Stimulated activated CD8-positive, alpha-beta memory T cell treated with anti-CD3 and anti-CD28 coated beads, Interleukin-2, amount 100 ng/mL, for 48 hours (primary cell): ENCODE measurements around the gene SMTNL2.

Source experiments
- DNase-seq, 2 donors: peaks; one replicate each; pipeline ENCODE4 v3.0.0-alpha.2; 2020; ENCODE audit warnings: low read depth in 2 of 2

Gene SMTNL2

GRCh38 chr17:4584101-4584916, at the start of gene SMTNL2:
TSS of gene SMTNL2 (plus strand) at chr17:4584529. CDS start at chr17:4584606, 77 bp downstream.
- no peak for DNase-seq

GRCh38 chr17:4534928-4535666, 49.2 kb upstream of the SMTNL2 start:
- no peak for DNase-seq

DNA sequence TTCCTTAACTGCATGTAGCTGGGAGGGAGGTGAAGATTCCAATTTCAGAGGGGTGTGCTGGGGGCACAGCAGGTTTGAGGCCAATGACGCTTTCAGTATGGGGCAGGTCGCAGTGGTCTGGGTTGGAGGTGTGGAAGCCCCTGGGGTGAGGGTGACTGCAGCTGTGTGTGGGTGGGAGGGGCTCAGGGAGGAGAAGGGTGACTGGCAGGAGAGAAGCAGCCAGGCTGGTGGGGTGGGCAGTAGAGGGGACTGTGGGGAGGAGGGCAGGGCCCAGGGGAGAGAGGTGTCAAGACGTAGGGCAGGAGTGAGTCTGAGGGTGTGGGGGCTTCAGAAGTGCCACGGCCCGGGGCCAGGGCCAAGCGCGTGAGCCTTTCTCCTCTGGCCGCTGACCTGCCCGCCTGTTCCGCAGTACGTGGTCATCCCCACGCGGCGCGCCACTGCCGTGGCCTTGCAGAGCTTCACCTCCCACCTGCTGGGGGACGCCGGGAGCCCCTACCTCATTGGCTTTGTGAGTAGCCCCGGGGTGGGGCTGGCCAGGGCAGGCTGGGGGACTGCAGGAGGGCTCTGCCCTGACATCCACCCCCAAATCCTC, 48.6 kb upstream of the SMTNL2 start:
- no peak for DNase-seq

DNA sequence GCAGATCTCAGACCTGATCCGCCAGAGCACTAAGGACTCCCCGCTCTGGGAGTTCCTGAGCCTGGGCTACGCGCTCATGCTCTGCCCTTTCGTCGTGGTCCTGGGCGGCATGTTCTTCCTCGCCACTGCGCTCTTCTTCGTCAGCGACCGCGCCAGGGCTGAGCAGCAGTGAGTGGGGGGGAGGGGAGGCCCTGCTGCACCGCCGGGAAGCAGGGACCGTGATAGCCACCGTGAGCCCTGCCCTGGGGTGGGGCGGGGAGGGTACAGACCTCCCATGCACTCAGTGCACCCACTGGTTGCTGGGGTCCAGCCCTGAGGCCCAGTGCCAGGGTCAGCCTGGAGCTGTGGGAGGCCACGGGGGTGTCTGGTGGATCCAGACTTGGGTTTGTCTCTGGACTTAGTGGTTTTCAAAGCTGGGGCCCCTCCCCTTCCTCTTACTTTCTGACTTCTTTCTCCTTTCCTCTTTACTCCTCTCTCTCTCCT, 48.0 kb upstream of the SMTNL2 start:
- DNase-seq, result no peak

GRCh38 chr17:4536742-4537411, 47.5 kb upstream of the SMTNL2 start:
- DNase-seq, result no peak

DNA sequence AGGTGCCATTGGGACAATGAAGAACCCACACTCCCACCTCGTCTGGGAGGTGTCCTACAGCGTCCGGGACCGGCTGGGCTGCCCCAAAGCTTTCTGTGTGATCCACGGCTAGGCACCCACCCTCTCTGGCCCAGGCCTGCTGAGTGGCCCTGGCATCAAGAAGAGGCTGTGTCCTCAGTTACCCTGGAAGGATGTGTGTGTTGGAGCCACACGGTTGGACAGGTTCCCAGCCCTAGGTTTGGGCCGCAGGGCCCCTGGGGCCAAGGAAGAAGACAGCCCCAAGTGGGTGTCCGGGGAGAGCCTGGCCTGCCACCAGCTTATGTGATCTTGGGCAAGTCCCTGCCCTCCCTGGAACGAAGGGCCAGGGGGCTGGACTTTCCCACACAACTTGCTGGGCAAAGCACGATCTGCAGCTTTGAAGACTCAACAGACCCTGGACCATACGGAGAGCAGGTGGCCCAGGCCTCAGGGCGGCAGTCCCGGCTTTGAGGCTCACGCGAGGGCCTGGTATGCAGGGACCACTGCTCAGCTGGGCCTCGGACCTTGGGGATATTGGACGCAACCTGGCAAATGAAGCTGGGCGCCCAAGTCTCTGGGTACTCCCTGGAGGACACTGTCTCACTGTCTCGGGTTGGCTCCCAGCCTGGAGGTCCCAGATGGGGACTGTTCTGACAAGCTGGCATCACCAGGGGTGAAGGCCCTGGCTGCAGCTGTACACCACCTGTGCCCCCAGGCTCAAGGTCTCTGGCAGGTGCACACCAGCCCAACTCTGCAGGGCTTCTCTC, 46.7 kb upstream of the SMTNL2 start:
- no peak for DNase-seq

GRCh38 chr17:4538236-4539002, 45.9 kb upstream of the SMTNL2 start:
- DNase-seq, result no peak

GRCh38 chr17:4539025-4539424, 45.3 kb upstream of the SMTNL2 start:
- no peak for DNase-seq

DNA sequence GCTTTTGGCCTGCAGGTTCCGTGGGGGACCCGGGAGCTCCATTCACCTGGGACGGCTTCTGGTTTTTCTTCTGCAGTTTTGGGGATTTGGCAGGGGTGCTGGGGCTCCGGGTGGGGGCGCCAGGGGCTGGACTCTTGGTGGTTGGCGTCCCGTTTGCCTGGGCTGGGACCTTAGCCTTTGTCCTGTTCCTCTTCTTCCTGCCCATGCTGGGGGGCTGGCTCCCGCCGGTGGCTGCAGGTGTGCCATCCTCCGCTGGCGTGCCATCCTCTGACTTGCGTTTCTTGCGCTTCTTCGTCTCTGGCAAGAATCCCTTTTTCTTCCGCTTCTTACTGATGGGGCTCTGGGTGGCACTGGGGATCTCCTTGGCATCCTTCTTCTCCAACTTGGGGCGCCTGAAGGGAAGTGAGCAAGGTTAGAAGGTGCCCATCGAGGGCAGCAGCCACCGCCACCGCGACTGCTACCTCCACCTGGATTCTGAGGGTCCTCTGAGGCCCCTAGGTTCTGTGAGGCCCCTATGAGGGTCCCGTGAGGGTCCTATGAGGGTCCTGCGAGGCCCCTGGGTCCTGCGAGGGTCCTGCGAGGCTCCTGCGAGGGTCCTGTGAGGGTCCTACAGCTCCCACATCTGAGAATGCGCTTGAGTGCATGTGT, 44.6 kb upstream of the SMTNL2 start:
- DNase-seq, result no peak

- DNase-seq, result no peak
These were observed 44.1 kb upstream of the SMTNL2 start for GRCh38 chr17:4540224-4540651.

- DNase-seq, result no peak
These were observed 43.5 kb upstream of the SMTNL2 start for GRCh38 chr17:4540687-4541327.

DNA sequence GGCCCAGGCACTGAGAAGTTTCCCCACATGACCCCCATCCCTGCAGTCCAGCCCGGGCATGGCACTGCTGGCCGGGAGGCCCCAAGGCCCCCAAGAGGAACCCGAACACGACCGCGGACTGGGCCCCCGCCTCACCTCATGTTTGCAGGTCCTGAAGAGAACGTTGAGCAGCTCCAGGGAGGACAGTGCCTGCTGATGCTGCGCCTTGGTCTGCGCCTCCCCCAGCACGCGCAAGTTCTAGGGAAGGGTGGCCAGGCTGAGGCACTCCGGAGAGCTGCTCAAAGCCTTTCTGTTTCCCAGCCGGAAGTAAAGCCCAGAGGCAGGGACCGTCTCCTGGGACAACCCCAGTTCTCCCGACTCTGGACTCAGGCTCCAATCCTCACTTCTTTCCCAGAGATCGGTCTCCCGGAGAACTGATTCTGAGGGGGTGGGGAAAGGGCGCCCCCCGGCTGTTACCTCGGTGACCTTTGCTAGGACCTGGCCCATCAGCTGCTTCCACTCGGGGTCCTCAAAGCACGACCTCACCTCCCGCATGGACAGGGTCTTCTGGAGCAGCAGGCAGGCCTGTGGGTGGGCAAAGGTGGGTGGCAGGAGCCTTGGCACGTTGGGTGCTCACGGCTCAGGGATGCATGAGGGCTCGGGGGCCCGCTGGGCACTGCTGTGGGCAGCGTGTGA, 42.9 kb upstream of the SMTNL2 start:
- no peak for DNase-seq

- no peak for DNase-seq
These were observed 42.2 kb upstream of the SMTNL2 start for GRCh38 chr17:4542003-4542725.

- DNase-seq, result no peak
These were observed 41.6 kb upstream of the SMTNL2 start for GRCh38 chr17:4542726-4543191.

DNA sequence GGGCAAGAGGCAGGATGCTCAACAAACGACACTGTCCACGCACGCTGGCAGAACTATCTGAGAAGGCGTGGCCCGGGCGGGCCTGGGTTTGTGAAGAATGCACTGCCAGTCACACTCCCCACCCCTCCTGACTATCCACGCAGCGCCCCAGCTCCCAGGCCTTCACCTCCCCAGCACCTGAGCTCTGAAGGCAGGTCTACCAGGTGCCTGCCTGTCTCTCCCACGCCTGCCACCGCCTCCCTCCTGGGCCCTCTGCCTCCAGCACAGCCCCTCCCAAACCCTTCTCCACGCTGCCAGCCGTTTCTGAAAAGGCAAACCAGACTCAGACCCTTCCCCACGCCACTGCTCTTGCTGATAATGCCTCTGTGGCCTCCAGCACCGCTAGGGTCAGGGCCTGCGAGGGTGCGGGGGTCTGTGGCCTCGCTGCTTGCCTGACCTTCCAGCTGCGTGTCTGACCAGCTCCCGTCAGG, 40.7 kb upstream of the SMTNL2 start:
- DNase-seq, result no peak

DNA sequence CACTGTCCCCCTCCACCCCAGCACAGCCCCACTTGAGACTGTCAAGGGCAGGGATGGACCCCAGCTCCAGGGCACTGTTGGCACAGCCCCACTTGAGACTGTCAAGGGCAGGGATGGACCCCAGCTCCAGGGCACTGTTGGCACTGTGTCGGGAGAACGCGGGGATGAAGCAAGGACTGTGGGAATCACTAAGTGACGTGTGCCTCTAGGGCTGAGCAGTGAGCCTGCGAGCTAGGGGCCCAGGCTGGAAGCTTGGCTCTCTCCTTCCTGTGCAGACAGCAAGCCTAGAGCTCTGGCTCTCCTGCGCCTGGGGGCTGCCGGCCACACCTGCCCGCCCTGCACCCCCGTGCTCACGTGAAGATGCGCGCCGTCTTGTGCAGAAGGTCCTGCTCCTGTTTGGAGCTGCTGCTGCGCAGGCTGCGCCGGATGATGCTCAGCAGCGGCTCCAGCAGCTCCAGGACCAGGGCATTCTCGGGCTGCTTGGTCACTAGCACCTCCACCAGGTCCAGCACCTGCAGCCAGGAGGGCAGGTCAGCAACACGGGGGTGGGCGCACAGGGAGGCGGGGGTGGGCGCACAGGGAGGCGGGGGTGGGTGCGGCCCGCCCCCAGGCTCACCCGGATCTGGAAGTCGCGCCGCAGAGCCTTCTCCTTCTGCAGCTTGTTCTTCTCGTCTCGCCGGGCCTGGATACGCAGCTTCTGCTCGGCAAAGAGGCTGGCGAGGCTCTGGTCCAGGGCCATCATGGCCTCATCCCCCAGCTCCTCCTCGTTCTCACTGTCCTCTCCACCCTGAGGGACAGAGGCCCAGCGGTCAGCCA, 40.0 kb upstream of the SMTNL2 start:
- no peak for DNase-seq

- no peak for DNase-seq
These were observed 39.4 kb upstream of the SMTNL2 start for GRCh38 chr17:4544951-4545216.
